ENCODE measurements around the gene EPHA3.

DNA sequence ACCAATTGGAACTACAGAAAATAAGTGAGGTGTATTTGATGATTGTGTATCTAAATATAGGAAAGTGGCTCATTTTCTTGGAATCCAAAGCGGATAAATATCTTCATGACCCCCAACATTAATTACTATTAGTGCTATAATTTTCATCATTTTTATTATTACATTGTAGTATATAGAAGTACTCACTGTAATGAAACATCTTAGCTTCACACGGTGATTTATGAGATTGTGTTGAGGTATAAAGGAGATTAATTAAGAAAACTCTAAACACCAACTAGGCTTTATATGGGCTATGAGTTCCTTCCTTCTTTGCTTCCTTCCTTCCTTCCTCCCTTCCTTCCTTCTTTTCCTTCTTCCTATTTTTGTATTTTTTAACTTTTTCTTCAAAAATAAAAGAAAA is 52.2 kb downstream of the EPHA3 start:
- TF ChIP-seq, protein P1, sequence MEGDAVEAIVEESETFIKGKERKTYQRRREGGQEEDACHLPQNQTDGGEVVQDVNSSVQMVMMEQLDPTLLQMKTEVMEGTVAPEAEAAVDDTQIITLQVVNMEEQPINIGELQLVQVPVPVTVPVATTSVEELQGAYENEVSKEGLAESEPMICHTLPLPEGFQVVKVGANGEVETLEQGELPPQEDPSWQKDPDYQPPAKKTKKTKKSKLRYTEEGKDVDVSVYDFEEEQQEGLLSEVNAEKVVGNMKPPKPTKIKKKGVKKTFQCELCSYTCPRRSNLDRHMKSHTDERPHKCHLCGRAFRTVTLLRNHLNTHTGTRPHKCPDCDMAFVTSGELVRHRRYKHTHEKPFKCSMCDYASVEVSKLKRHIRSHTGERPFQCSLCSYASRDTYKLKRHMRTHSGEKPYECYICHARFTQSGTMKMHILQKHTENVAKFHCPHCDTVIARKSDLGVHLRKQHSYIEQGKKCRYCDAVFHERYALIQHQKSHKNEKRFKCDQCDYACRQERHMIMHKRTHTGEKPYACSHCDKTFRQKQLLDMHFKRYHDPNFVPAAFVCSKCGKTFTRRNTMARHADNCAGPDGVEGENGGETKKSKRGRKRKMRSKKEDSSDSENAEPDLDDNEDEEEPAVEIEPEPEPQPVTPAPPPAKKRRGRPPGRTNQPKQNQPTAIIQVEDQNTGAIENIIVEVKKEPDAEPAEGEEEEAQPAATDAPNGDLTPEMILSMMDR (conservative IDR thresholded peaks at IDR 0.05) = no peak
- TF ChIP-seq ZFX (IDR thresholded peaks at IDR 0.05) = no peak

All from C4-2B (cell line).